Left ventricle myocardium inferior (tissue), 1 donor: ENCODE results near the gene RPL41. TPM values are rescaled to one million over a fixed set of nuclear protein-coding genes. Genes with fewer than 3 reads are reported as not detected.

ENCODE experiments used
- DNase-seq: peaks from one replicate; pipeline ENCODE4 v3.0.0-alpha.2; 2020
- H3K27ac ChIP-seq: fragments of 200-600 bp; replicated peaks from 2 replicates; pipeline ENCODE4 v1.8.0; 2021
- H3K27me3 ChIP-seq: fragments of 200-600 bp; 2 replicates; pipeline ENCODE4 v1.8.0; 2021; ENCODE audit warnings: low read depth
- H3K36me3 ChIP-seq: fragments of 200-600 bp; 2 replicates; pipeline ENCODE4 v1.8.0; 2021
- H3K4me1 ChIP-seq: fragments of 200-600 bp; 2 replicates; pipeline ENCODE4 v1.8.0; 2021
- H3K4me3 ChIP-seq: fragments of 200-600 bp; 2 replicates; pipeline ENCODE4 v1.8.0; 2021; ENCODE audit warnings: mild to moderate bottlenecking, moderate library complexity
- H3K9me3 ChIP-seq: fragments of 200-600 bp; replicated peaks from 2 replicates; pipeline ENCODE4 v1.8.0; 2021
- CTCF ChIP-seq: fragments of 200-600 bp; IDR thresholded peaks from 2 replicates; pipeline ENCODE4 v1.8.0; 2021; ENCODE audit warnings: antibody characterized with exemption, mild to moderate bottlenecking, borderline replicate concordance
- intact Hi-C: fragments of 100-400 bp; cut with micrococcal nuclease; formaldehyde crosslinking; loops from one replicate; pipeline ENCODE4 v1.11.0; 2022
- total RNA-seq: library from RNA; stranded (reverse); fragmentation: NEBNext Ultra II Directional; extraction: Animal tissue kit (Norgen Biotek cat#: 25700); gene quantifications from one replicate; pipeline ENCODE4 v1.2.1, GENCODE V29; 2021
- donor health status: DM: no; HTN: yes; CAD: no; lungs with severe emphysema.

The RPL41 gene
- total RNA-seq, 1 donor from 2014 or later, result 1,892 TPM

GRCh38 chr12:56124133-56124532 is 7.7 kb downstream of the RPL41 start:
- peaks cover 20% of the 10 kb centered on the region for H3K36me3 ChIP-seq
- DNase-seq, result no peak
- no peaks in the 10 kb centered on the region for H3K27me3 ChIP-seq
- peaks cover 91% of the 10 kb centered on the region for H3K4me1 ChIP-seq
- intact Hi-C loops, result no loop called here
- no peaks in the 10 kb centered on the region for H3K9me3 ChIP-seq
- no peak for TF ChIP-seq CTCF
- H3K4me3 ChIP-seq, result no peak overlapping the region
- peak overlapping the region; percentile 17 for H3K27ac ChIP-seq

GRCh38 chr12:56126732-56127239 is 10.4 kb downstream of the RPL41 start:
- no peak for DNase-seq
- peaks cover 76% of the 10 kb centered on the region for H3K4me1 ChIP-seq
- intact Hi-C loops, result no loop called here
- TF ChIP-seq CTCF, result no peak
- H3K27ac ChIP-seq, result peak overlapping the region; percentile 91
- H3K36me3 ChIP-seq, result peaks cover 21% of the 10 kb centered on the region
- no peaks in the 10 kb centered on the region for H3K9me3 ChIP-seq
- H3K27me3 ChIP-seq, result no peaks in the 10 kb centered on the region
- H3K4me3 ChIP-seq, result peak overlapping the region; percentile 89

- TF ChIP-seq CTCF, result no peak
- intact Hi-C loops, result no loop called here
- Histone ChIP-seq H3K4me1 (peaks cover 69% of the 10 kb centered on the region), H3K36me3 (peaks cover 24% of the 10 kb centered on the region), H3K4me3 (peak overlapping the region; percentile 89), H3K27ac (peak overlapping the region; percentile 91), H3K27me3 (no peaks in the 10 kb centered on the region), H3K9me3 (no peaks in the 10 kb centered on the region)
- DNase-seq, result no peak
Observed at GRCh38 chr12:56127485-56127887, 11.1 kb downstream of the RPL41 start.

- TF ChIP-seq CTCF, result no peak
- Histone ChIP-seq H3K27me3 (no peaks in the 10 kb centered on the region), H3K9me3 (no peaks in the 10 kb centered on the region), H3K36me3 (peaks cover 30% of the 10 kb centered on the region), H3K4me1 (peaks cover 63% of the 10 kb centered on the region), H3K4me3 (peak within 1 kb of the TSS; percentile 89), H3K27ac (peak within 1 kb of the TSS; percentile 91)
- intact Hi-C loops, result no loop called here
- peak; percentile 98 for DNase-seq
Observed at GRCh38 chr12:56127888-56128669, 11.6 kb downstream of the RPL41 start, which contains the start of gene ESYT1. TSS of gene ESYT1 (plus strand) at chr12:56128267. CDS start at chr12:56128320, 53 bp downstream.

GRCh38 chr12:56128670-56129205 is 12.3 kb downstream of the RPL41 start:
- Histone ChIP-seq H3K9me3 (no peaks in the 10 kb centered on the region), H3K4me1 (peaks cover 57% of the 10 kb centered on the region), H3K27ac (peak overlapping the region; percentile 91), H3K4me3 (peak overlapping the region; percentile 89), H3K27me3 (no peaks in the 10 kb centered on the region), H3K36me3 (peaks cover 36% of the 10 kb centered on the region)
- DNase-seq, result no peak
- no peak for TF ChIP-seq CTCF
- intact Hi-C loops, result no loop called here
